BLaER1 treated with 17β-estradiol and CSF1 and Interleukin-3, amounts not matched to agents 10 nM and 100 nM (cell line): ENCODE data around the gene CCL15.

Experiments
- H3K27ac ChIP-seq, 11 experiments: shearing (Covaris generic); formaldehyde crosslinking; 2 replicates each; pipeline ENCODE4 v1.8.1; 2022
- H3K27me3 ChIP-seq, 11 experiments: shearing (Covaris generic); formaldehyde crosslinking; 2 replicates each; pipeline ENCODE4 v1.8.1; 2022
- H3K36me3 ChIP-seq, 11 experiments: shearing (Covaris generic); formaldehyde crosslinking; 2 replicates each; pipeline ENCODE4 v1.8.1; 2022
- H3K4me1 ChIP-seq, 10 experiments: shearing (Covaris generic); formaldehyde crosslinking; 2 replicates each; pipeline ENCODE4 v1.8.1; 2022
- H3K4me2 ChIP-seq, 11 experiments: shearing (Covaris generic); formaldehyde crosslinking; 2 replicates each; pipeline ENCODE4 v1.8.1; 2022
- H3K4me3 ChIP-seq, 10 experiments: shearing (Covaris generic); formaldehyde crosslinking; 2 replicates each; pipeline ENCODE4 v1.8.1; 2022
- H3K9ac ChIP-seq, 11 experiments: shearing (Covaris generic); formaldehyde crosslinking; 2 replicates each; pipeline ENCODE4 v1.8.1; 2022
- H3K9me3 ChIP-seq, 11 experiments: shearing (Covaris generic); formaldehyde crosslinking; replicated peaks in 1 of 11; 2 replicates each; pipeline ENCODE4 v1.8.1; 2022
- H4K20me1 ChIP-seq, 11 experiments: shearing (Covaris generic); formaldehyde crosslinking; 2 replicates each; pipeline ENCODE4 v1.8.1; 2022
- Cebpa-rat ChIP-seq, 11 experiments: shearing (Covaris generic); IDR thresholded peaks; 2 replicates each; pipeline ENCODE4 v1.8.1; 2022

CCL15 gene

DNA sequence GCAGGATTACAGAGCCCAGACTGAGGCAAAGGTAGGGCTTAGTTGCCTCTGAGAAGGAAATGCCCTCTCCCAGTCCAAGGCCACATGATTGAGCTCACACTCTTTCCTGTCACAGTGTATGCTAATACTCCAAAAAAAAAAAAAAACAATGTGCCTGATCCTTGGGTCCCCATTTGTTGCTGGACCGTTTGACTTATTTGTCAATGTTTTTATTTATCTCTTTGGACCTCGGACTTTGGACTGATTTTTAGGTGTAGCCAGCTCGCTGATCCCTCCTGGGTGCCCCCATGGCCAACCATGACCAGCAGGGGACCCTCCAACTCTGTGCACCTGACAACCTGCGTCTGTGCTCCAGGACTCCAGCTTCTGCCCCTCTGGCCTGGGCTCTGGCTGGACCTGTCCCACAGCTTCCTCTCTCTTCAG lies 19.4 kb downstream of the CCL15 start:
- no peaks in the 10 kb centered on the region for H3K9me3 ChIP-seq
- H3K4me1 ChIP-seq: peaks cover 0 to 11% (median 0%) of the 10 kb centered on the region in 10 experiments; a peak in 6 of 20 replicates
- H3K27me3 ChIP-seq: no peaks in the 10 kb centered on the region
- H3K4me2 ChIP-seq: no peak overlapping the region
- H3K27ac ChIP-seq: no peak overlapping the region
- H3K36me3 ChIP-seq: no peaks in the 10 kb centered on the region
- TF ChIP-seq Cebpa-rat (IDR thresholded peaks at IDR 0.05): no peak
- H3K4me3 ChIP-seq: no peak overlapping the region
- H3K9ac ChIP-seq: no peak overlapping the region
- H4K20me1 ChIP-seq: no peaks in the 10 kb centered on the region

DNA sequence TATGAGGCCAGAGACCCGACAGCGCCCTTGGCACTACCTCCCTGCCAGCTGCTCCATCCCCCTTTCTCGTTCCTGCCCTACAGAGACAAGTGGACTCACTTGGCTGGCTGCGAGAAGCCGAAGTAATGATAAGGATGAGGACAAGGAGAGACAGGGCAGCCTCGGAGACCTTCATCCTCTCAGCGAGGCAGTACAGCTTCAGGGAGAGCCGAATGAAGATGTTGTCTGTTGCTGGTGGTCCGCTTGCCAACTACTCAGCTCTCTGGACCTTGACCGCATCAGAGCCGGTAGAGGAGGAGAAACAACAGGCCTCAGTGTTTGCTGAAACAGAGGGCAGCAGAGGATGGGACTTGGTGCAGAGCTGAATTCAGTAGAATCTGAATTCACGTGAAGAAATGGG lies 20.1 kb downstream of the CCL15 start, which contains the start of gene CCL16:
CCL16 (minus strand) TSS at position 252 of the 400 bp plus-strand sequence; CDS start at position 175, 77 bp downstream.
- H3K9me3 ChIP-seq: no peaks in the 10 kb centered on the region
- H3K4me1 ChIP-seq: peaks cover 0 to 6% (median 0%) of the 10 kb centered on the region in 10 experiments; a peak in 6 of 20 replicates
- H3K9ac ChIP-seq: no peak within 1 kb of the TSS
- no peak within 1 kb of the TSS for H3K4me2 ChIP-seq
- no peaks in the 10 kb centered on the region for H3K27me3 ChIP-seq
- H3K4me3 ChIP-seq: no peak within 1 kb of the TSS
- H4K20me1 ChIP-seq: no peaks in the 10 kb centered on the region
- TF ChIP-seq Cebpa-rat (IDR thresholded peaks at IDR 0.05): no peak
- H3K36me3 ChIP-seq: no peaks in the 10 kb centered on the region
- H3K27ac ChIP-seq: no peak within 1 kb of the TSS

DNA sequence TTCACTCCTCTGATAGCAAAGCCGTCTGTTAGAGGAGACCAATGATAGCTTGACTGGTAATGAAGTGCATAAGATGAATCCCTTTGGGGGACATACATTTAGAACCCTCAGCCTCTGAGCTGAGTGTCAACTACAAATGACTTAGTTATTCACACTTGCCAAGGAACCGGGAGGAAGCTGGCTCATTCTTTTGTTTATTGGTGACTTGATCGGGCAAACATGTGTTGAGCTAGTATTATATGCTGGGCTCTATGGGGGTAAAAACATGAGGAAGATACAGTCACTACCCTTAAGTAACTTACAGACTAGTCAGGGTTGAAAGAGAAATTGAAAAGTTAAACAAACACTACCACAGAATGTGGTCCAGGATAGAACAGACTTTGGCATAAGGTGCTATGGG lies 23.0 kb downstream of the CCL15 start:
- Histone ChIP-seq H3K4me1 (peaks cover 0 to 16% (median under 1%) of the 10 kb centered on the region in 10 experiments; a peak in 7 of 20 replicates), H3K27ac (no peak overlapping the region), H3K9ac (no peak overlapping the region), H3K4me3 (no peak overlapping the region), H3K4me2 (no peak overlapping the region), H3K36me3 (no peaks in the 10 kb centered on the region), H4K20me1 (no peaks in the 10 kb centered on the region), H3K27me3 (no peaks in the 10 kb centered on the region), H3K9me3 (no peaks in the 10 kb centered on the region)
- TF ChIP-seq Cebpa-rat (IDR thresholded peaks at IDR 0.05): no peak

GRCh38 chr17:35977509-35977908 lies 23.8 kb downstream of the CCL15 start:
- Histone ChIP-seq H3K4me3 (no peak overlapping the region), H3K27ac (no peak overlapping the region), H3K4me2 (no peak overlapping the region), H3K36me3 (no peaks in the 10 kb centered on the region), H3K9me3 (no peaks in the 10 kb centered on the region), H3K4me1 (peaks cover 0 to 21% (median 2%) of the 10 kb centered on the region in 10 experiments; a peak in 7 of 20 replicates), H4K20me1 (no peaks in the 10 kb centered on the region), H3K9ac (no peak overlapping the region), H3K27me3 (no peaks in the 10 kb centered on the region)
- TF ChIP-seq Cebpa-rat (IDR thresholded peaks at IDR 0.05): no peak

DNA sequence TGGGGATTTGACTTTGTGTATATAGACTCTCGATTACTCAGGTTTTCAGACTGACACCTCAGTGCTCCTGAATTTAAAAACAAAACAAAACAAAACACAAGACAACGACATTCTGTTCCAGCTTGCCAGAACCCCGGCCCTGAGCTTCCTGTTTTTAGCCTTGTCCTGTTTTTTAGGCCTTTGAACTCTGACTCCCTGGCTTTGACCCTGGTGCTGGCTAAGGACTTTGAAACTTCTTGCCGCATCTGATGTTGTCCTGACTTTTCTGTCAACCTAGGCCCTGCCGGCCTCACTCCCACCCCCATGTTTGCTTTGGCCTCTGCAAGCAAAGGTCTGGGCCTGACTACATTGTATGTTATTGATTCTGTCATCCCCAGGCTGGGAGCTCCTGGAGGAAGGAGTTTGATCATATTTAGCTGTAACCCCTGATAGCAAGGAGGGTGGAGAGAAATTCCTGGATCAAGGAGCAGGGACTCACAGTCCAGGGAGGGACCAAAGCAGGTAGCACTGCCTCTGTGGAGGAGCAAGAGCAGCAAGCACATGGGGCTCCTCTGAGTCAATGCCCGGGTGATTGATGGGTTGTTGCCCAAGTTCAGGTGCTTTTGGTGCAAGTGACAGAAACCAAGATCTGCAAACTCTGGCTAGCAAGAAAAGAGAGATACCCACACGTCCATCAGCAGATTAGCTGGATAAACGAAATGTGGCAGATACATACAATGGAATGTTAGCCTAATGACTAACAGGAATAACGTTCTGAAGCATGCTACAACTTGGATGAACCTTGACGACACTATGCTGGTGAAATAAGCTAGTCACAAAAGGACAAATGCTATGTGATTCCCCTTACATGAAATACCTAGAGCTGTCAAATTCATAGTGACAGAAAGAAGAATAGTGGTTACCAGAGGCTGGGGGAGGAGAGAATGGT lies 27.8 kb downstream of the CCL15 start:
- Histone ChIP-seq H3K4me1 (peaks cover 0 to 36% (median 5%) of the 10 kb centered on the region in 10 experiments; a peak in 10 of 20 replicates), H3K27ac (peak overlapping the region in 1 of 11 experiments; percentile 16; a peak in 1 of 22 replicates), H3K4me2 (peak overlapping the region in 4 of 11 experiments; percentile 8 to 18 (median 14); a peak in 6 of 22 replicates), H3K4me3 (no peak overlapping the region), H3K9ac (no peak overlapping the region; a peak in 1 of 22 replicates), H4K20me1 (no peaks in the 10 kb centered on the region), H3K36me3 (no peaks in the 10 kb centered on the region), H3K27me3 (no peaks in the 10 kb centered on the region), H3K9me3 (no peaks in the 10 kb centered on the region)
- no peak for TF ChIP-seq Cebpa-rat (IDR thresholded peaks at IDR 0.05)

DNA sequence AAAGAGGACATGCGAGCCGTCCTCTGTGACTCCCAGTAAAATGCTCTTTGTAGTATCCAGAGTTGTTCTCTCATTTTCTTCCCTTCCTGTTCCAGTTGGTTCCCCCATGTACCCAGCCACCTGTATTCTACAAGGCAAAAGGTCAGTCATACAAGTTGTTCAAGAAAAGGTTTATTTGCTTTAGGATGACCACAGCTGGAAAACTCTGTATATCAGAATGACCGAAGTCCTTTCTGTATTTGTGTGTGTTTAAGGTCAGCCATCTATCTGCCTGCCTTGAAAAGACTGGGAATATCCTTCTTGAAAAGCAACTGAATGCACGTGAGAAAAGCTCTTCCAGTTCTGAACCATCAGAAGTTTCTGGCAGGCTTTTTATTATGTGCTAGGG lies 28.4 kb downstream of the CCL15 start:
- H3K4me1 ChIP-seq: peaks cover 0 to 36% (median 5%) of the 10 kb centered on the region in 10 experiments; a peak in 10 of 20 replicates
- H3K36me3 ChIP-seq: no peaks in the 10 kb centered on the region
- H3K27me3 ChIP-seq: no peaks in the 10 kb centered on the region
- peak overlapping the region in 3 of 11 experiments; percentile 8 to 18 (median 18); a peak in 4 of 22 replicates for H3K4me2 ChIP-seq
- H3K27ac ChIP-seq: peak overlapping the region in 1 of 11 experiments; percentile 16; a peak in 1 of 22 replicates
- H3K9me3 ChIP-seq: no peaks in the 10 kb centered on the region
- no peak overlapping the region for H3K4me3 ChIP-seq
- TF ChIP-seq Cebpa-rat (IDR thresholded peaks at IDR 0.05): no peak
- H4K20me1 ChIP-seq: no peaks in the 10 kb centered on the region
- H3K9ac ChIP-seq: no peak overlapping the region

GRCh38 chr17:35972535-35972934 lies 28.8 kb downstream of the CCL15 start:
- TF ChIP-seq Cebpa-rat (IDR thresholded peaks at IDR 0.05): no peak
- peaks cover 0 to 36% (median 5%) of the 10 kb centered on the region in 10 experiments; a peak in 10 of 20 replicates for H3K4me1 ChIP-seq
- no peak overlapping the region for H3K4me2 ChIP-seq
- H3K36me3 ChIP-seq: no peaks in the 10 kb centered on the region
- H4K20me1 ChIP-seq: no peaks in the 10 kb centered on the region
- no peak overlapping the region for H3K27ac ChIP-seq
- H3K9me3 ChIP-seq: no peaks in the 10 kb centered on the region
- no peak overlapping the region for H3K9ac ChIP-seq
- no peak overlapping the region for H3K4me3 ChIP-seq
- no peaks in the 10 kb centered on the region for H3K27me3 ChIP-seq

GRCh38 chr17:35972066-35972465 lies 29.3 kb downstream of the CCL15 start:
- TF ChIP-seq Cebpa-rat (IDR thresholded peaks at IDR 0.05): no peak
- Histone ChIP-seq H4K20me1 (no peaks in the 10 kb centered on the region), H3K36me3 (no peaks in the 10 kb centered on the region), H3K4me1 (peaks cover 0 to 36% (median 5%) of the 10 kb centered on the region in 10 experiments; a peak in 10 of 20 replicates), H3K9me3 (no peaks in the 10 kb centered on the region), H3K4me3 (no peak overlapping the region), H3K27me3 (no peaks in the 10 kb centered on the region), H3K9ac (no peak overlapping the region), H3K4me2 (no peak overlapping the region), H3K27ac (no peak overlapping the region)
